HG03196 (cell line): ENCODE measurements around the gene DNAJC30.

Experiments
- ATAC-seq: cut with Tn5 transposase; IDR thresholded peaks from one replicate; pipeline ENCODE4 v1.9.1; 2021; ENCODE audit not compliant: unreplicated experiment

DNAJC30 gene

GRCh38 chr7:73708961-73709549, 25.8 kb upstream of the DNAJC30 start:
- no peak for ATAC-seq

GRCh38 chr7:73707045-73707631, 23.9 kb upstream of the DNAJC30 start:
- peak; percentile 51 for ATAC-seq

GRCh38 chr7:73706126-73707044, 23.1 kb upstream of the DNAJC30 start:
- no peak for ATAC-seq

GRCh38 chr7:73705551-73705920, 22.3 kb upstream of the DNAJC30 start:
- no peak for ATAC-seq

GRCh38 chr7:73704640-73705550, 21.6 kb upstream of the DNAJC30 start:
- ATAC-seq, result no peak

GRCh38 chr7:73703757-73704639, 20.7 kb upstream of the DNAJC30 start:
- ATAC-seq, result no peak

GRCh38 chr7:73703225-73703624, 20.0 kb upstream of the DNAJC30 start:
- ATAC-seq, result no peak

GRCh38 chr7:73702665-73703064, 19.4 kb upstream of the DNAJC30 start:
- ATAC-seq, result no peak

- ATAC-seq, result no peak
Measured at GRCh38 chr7:73702226-73702625, 19.0 kb upstream of the DNAJC30 start.

- ATAC-seq, result no peak
Measured at GRCh38 chr7:73701357-73701995, 18.2 kb upstream of the DNAJC30 start.

- ATAC-seq, result no peak
Measured at GRCh38 chr7:73700581-73701134, 17.4 kb upstream of the DNAJC30 start.

GRCh38 chr7:73700069-73700423, 16.8 kb upstream of the DNAJC30 start:
- ATAC-seq, result no peak

GRCh38 chr7:73699370-73700068, 16.3 kb upstream of the DNAJC30 start:
- no peak for ATAC-seq

GRCh38 chr7:73698410-73698809, 15.2 kb upstream of the DNAJC30 start:
- ATAC-seq, result no peak

GRCh38 chr7:73696372-73696771, 13.1 kb upstream of the DNAJC30 start:
- ATAC-seq, result no peak

GRCh38 chr7:73690646-73691045, 7.4 kb upstream of the DNAJC30 start:
- ATAC-seq, result no peak

GRCh38 chr7:73688288-73688687, 5.0 kb upstream of the DNAJC30 start:
- no peak for ATAC-seq

GRCh38 chr7:73685311-73685710, 2.1 kb upstream of the DNAJC30 start:
- ATAC-seq, result no peak
